Right atrium auricular region (tissue), 2 donors: ENCODE measurements around the gene MANBA. TPM values are rescaled to one million over a fixed set of nuclear protein-coding genes. Genes with fewer than 3 reads are reported as not detected.

Experiments
- DNase-seq: peaks from one replicate; pipeline ENCODE4 v3.0.0-alpha.2; 2019; ENCODE audit warnings: low spot score
- H3K27ac ChIP-seq, 2 donors: fragments of 200-600 bp; sonication (generic); 1 replicate in 1 of 2; 2 replicates in 1 of 2; pipeline ENCODE4 v1.5.1; 2016 to 2019
- H3K27me3 ChIP-seq, 2 donors: fragments of 200-600 bp; sonication (generic); one replicate each; pipeline versions ENCODE4 v1.5.1 to v1.6.0; 2017 to 2019
- H3K36me3 ChIP-seq: fragments of 200-600 bp; sonication (generic); one replicate; pipeline ENCODE4 v1.5.1; 2016
- H3K4me1 ChIP-seq, 2 donors: fragments of 200-600 bp; sonication (generic); one replicate each; pipeline versions ENCODE4 v1.5.1 to v1.6.0; 2017 to 2019
- H3K4me3 ChIP-seq, 2 donors: fragments of 200-600 bp; sonication (generic); 1 replicate in 1 of 2; 2 replicates in 1 of 2; pipeline ENCODE4 v1.5.1; 2017 to 2019; ENCODE audit warnings: mild to moderate bottlenecking in 1 of 2, moderate library complexity in 1 of 2
- H3K9me3 ChIP-seq, 2 donors: fragments of 200-600 bp; sonication (generic); one replicate each; pipeline ENCODE4 v1.5.1; 2019
- total RNA-seq, 2 donors: library from RNA; depleted of rRNA; stranded (reverse); fragments of >200 nt; gene quantifications; one replicate each; pipeline ENCODE4 v1.1.0, GENCODE V29; 2016
- TF ChIP-seq, protein P1 (sequence below), 2 donors: fragments of 200-600 bp; sonication (generic); IDR thresholded peaks; one replicate each; pipeline ENCODE4 v1.5.1; 2019; ENCODE audit warnings: antibody characterized with exemption in 2 of 2

The MANBA gene
- total RNA-seq, 2 donors from 2014 or later: 26.9 to 41.6 TPM

DNA sequence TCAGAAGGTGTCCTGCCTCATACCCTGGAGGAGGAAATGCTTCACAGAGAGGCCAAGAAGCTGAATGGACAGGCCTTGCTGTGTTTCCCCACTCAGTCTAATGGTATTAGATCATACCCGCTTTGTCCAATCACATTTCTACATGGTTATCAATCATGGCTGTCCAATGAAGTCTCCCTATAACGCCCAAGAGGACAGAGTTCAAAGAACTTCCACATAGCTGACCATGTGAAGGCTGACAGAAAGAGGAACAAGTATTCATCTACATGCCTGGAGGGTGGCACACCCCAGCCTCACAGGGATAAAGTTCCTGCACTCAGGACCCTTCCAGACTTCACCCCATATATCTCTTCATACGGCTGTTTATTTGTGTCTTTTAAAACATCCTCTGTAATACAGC is 123.4 kb downstream of the MANBA start:
- no peaks in the 10 kb centered on the region for H3K9me3 ChIP-seq

GRCh38 chr4:102633100-102633499 is 127.7 kb downstream of the MANBA start:
- DNase-seq: no peak
- H3K9me3 ChIP-seq: no peaks in the 10 kb centered on the region
- H3K27me3 ChIP-seq: no peaks in the 10 kb centered on the region
- peaks cover 21% of the 10 kb centered on the region for H3K36me3 ChIP-seq
- H3K27ac ChIP-seq: no peak overlapping the region
- H3K4me3 ChIP-seq: no peak overlapping the region
- TF ChIP-seq, protein P1, sequence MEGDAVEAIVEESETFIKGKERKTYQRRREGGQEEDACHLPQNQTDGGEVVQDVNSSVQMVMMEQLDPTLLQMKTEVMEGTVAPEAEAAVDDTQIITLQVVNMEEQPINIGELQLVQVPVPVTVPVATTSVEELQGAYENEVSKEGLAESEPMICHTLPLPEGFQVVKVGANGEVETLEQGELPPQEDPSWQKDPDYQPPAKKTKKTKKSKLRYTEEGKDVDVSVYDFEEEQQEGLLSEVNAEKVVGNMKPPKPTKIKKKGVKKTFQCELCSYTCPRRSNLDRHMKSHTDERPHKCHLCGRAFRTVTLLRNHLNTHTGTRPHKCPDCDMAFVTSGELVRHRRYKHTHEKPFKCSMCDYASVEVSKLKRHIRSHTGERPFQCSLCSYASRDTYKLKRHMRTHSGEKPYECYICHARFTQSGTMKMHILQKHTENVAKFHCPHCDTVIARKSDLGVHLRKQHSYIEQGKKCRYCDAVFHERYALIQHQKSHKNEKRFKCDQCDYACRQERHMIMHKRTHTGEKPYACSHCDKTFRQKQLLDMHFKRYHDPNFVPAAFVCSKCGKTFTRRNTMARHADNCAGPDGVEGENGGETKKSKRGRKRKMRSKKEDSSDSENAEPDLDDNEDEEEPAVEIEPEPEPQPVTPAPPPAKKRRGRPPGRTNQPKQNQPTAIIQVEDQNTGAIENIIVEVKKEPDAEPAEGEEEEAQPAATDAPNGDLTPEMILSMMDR (IDR thresholded peaks at IDR 0.05): no peak
- no peaks in the 10 kb centered on the region for H3K4me1 ChIP-seq

More for the DNA sequence above, 123.4 kb downstream of the MANBA start:
- Histone ChIP-seq H3K27me3 (no peaks in the 10 kb centered on the region), H3K4me3 (no peak overlapping the region), H3K4me1 (no peaks in the 10 kb centered on the region), H3K27ac (no peak overlapping the region), H3K36me3 (peaks cover 13% of the 10 kb centered on the region)
- DNase-seq: no peak
- TF ChIP-seq, protein P1 (IDR thresholded peaks at IDR 0.05): no peak

DNA sequence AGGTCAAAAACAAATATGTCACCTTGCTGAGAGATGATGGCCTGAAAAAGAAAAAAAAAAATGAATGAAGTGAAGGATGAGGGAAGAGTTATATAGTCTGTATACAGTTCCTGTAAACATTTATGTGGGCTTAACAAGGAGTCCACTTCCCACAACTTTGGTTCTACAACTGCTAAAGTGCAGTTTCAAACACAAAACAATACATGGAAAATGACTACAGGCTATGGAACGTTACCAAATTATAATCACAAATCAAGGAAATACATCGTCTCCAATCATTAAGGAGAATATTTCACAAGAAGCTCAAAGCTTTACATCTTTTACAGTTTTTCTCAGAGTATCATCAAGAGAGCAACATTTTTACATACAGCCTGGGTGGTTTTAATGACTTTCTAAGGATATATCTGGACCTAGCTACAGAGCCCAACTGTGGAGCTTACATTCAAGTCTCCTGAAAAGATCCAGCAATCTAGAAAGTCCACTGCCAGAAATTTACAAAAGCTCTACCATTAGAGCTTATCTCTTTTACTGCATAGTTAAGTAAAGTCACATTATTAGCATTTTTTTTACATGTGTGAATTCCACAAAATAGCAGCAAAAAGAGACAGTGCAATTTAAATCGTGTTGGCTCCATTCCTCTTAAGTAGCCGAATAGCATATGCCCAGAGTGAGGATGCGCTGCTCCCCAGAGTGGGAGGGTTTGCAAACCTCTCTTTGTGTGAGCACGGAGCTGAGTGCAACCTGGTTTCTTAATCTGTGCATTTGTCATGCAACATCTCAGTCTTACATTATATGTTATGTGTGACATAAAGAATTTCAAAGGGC is 128.3 kb downstream of the MANBA start:
- Histone ChIP-seq H3K9me3 (no peaks in the 10 kb centered on the region), H3K4me3 (no peak overlapping the region), H3K27ac (no peak overlapping the region), H3K27me3 (no peaks in the 10 kb centered on the region), H3K4me1 (no peaks in the 10 kb centered on the region), H3K36me3 (peaks cover 21% of the 10 kb centered on the region)
- DNase-seq: no peak
- TF ChIP-seq, protein P1 (IDR thresholded peaks at IDR 0.05): no peak

- H3K4me3 ChIP-seq: no peak overlapping the region
- no peaks in the 10 kb centered on the region for H3K9me3 ChIP-seq
- H3K36me3 ChIP-seq: peaks cover 18% of the 10 kb centered on the region
- H3K27me3 ChIP-seq: no peaks in the 10 kb centered on the region
- no peak overlapping the region for H3K27ac ChIP-seq
- no peaks in the 10 kb centered on the region for H3K4me1 ChIP-seq
- TF ChIP-seq, protein P1 (IDR thresholded peaks at IDR 0.05): no peak
- no peak for DNase-seq
Observed at GRCh38 chr4:102631616-102632015, 129.2 kb downstream of the MANBA start.

DNA sequence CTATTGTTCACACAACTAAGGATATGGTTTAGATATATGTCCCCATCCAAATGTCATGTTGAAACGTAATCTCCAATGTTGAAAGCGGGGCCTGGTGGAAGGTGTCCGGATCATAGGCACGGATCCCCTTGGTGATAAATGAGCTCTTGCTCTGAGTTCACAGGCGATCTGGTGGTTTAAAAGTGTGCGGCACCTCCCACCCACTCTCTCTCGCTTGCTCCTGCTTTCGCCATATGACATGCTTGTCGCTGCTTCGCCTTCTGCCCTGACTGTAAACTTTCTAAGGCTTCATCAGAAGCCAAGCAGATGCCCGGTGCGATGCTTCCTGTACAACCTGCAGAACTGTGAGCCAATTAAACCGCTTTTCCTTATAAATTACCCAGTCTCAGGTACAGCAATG is 131.1 kb downstream of the MANBA start:
- no peaks in the 10 kb centered on the region for H3K9me3 ChIP-seq
- H3K27ac ChIP-seq: no peak overlapping the region
- TF ChIP-seq, protein P1 (IDR thresholded peaks at IDR 0.05): no peak
- H3K4me1 ChIP-seq: no peaks in the 10 kb centered on the region
- H3K36me3 ChIP-seq: peaks cover 11% of the 10 kb centered on the region
- DNase-seq: no peak
- no peak overlapping the region for H3K4me3 ChIP-seq
- H3K27me3 ChIP-seq: no peaks in the 10 kb centered on the region
